Measurements from ENCODE around the gene TTLL10. TPM values are rescaled to one million over a fixed set of nuclear protein-coding genes. Genes with fewer than 3 reads are reported as not detected.

Gene TTLL10
- total and polyA plus RNA-seq, 2 of the 4 experiments (the other 2 are of a cell fraction) = not detected

Small RNA genes lying within 50 kb of the gene (microRNA-seq; reads per million reads assigned to microRNA genes)
- gene MIR200A (ENCODE audit: insufficient read depth in 1 of 2, insufficient read length in 1 of 2, unreplicated experiment in 1 of 2) = 7.3 to 12.4 reads per million in 2 experiments
- 13.4 to 37.3 reads per million in 2 experiments for gene MIR200B (ENCODE audit: insufficient read depth in 1 of 2, insufficient read length in 1 of 2, unreplicated experiment in 1 of 2)
- gene MIR429 (ENCODE audit: insufficient read depth in 1 of 2, insufficient read length in 1 of 2, unreplicated experiment in 1 of 2) = 2.1 to 11.3 reads per million in 2 experiments

Small RNA genes lying within 50 kb of the gene (small RNA-seq; reads per million reads assigned to genes)
- gene MIR200A = 0 to 21.7 (median 3.3) reads per million in 5 experiments
- gene MIR200B = 0 to 1.8 (median 0.15) reads per million in 5 experiments
- gene MIR429 = 0 to 0.57 (median 0) reads per million in 5 experiments

Other genes starting within 250 kb of the TTLL10 start
- gene SAMD11, start 250.0 kb upstream of the TTLL10 start, total RNA-seq (2012; rRNA removed) = 5.9 and 6.9 TPM in 2 replicates
- 22.9 and 31.9 TPM in 2 replicates for gene SAMD11, start 250.0 kb upstream of the TTLL10 start, polyA plus RNA-seq (2012; rRNA removed)
- gene NOC2L, start 214.6 kb upstream of the TTLL10 start, total RNA-seq (2012; rRNA removed) = 105 and 106 TPM in 2 replicates
- 74.2 and 75.7 TPM in 2 replicates for gene NOC2L, start 214.6 kb upstream of the TTLL10 start, polyA plus RNA-seq (2012; rRNA removed)
- gene KLHL17, start 213.3 kb upstream of the TTLL10 start, total RNA-seq (2012; rRNA removed) = 3.4 and 3.6 TPM in 2 replicates
- 41.0 and 50.7 TPM in 2 replicates for gene KLHL17, start 213.3 kb upstream of the TTLL10 start, polyA plus RNA-seq (2012; rRNA removed)
- 0.28 and 0.54 TPM in 2 replicates for gene PLEKHN1, start 207.4 kb upstream of the TTLL10 start, total RNA-seq (2012; rRNA removed)
- 2.1 and 2.3 TPM in 2 replicates for gene PLEKHN1, start 207.4 kb upstream of the TTLL10 start, polyA plus RNA-seq (2012; rRNA removed)
- gene PERM1, start 191.8 kb upstream of the TTLL10 start, total RNA-seq (2012; rRNA removed) = not detected in 2 replicates
- gene PERM1, start 191.8 kb upstream of the TTLL10 start, polyA plus RNA-seq (2012; rRNA removed) = not detected in 2 replicates
- gene HES4, start 173.8 kb upstream of the TTLL10 start, total RNA-seq (2012; rRNA removed) = 1.4 and 3.1 TPM in 2 replicates
- gene HES4, start 173.8 kb upstream of the TTLL10 start, polyA plus RNA-seq (2012; rRNA removed) = 11.7 and 18.9 TPM in 2 replicates
- gene ISG15, start 160.4 kb upstream of the TTLL10 start, total RNA-seq (2012; rRNA removed) = 92.2 and 105 TPM in 2 replicates
- 99.1 and 138 TPM in 2 replicates for gene ISG15, start 160.4 kb upstream of the TTLL10 start, polyA plus RNA-seq (2012; rRNA removed)
- 8.1 and 11.4 TPM in 2 replicates for gene AGRN, start 153.8 kb upstream of the TTLL10 start, total RNA-seq (2012; rRNA removed)
- 115 and 124 TPM in 2 replicates for gene AGRN, start 153.8 kb upstream of the TTLL10 start, polyA plus RNA-seq (2012; rRNA removed)
- not detected in 2 replicates for gene RNF223, start 99.6 kb upstream of the TTLL10 start, total RNA-seq (2012; rRNA removed)
- not detected in 2 replicates for gene RNF223, start 99.6 kb upstream of the TTLL10 start, polyA plus RNA-seq (2012; rRNA removed)
- 2.5 and 2.9 TPM in 2 replicates for gene C1orf159, start 57.8 kb upstream of the TTLL10 start, total RNA-seq (2012; rRNA removed)
- 12.6 and 15.5 TPM in 2 replicates for gene C1orf159, start 57.8 kb upstream of the TTLL10 start, polyA plus RNA-seq (2012; rRNA removed)
- gene TNFRSF18, start 32.7 kb downstream of the TTLL10 start, total RNA-seq (2012; rRNA removed) = 0.18 TPM in 1 of 2 replicates, not detected in the other
- 1.0 and 1.2 TPM in 2 replicates for gene TNFRSF18, start 32.7 kb downstream of the TTLL10 start, polyA plus RNA-seq (2012; rRNA removed)
- not detected in 2 replicates for gene TNFRSF4, start 40.3 kb downstream of the TTLL10 start, total RNA-seq (2012; rRNA removed)
- 0.15 and 0.44 TPM in 2 replicates for gene TNFRSF4, start 40.3 kb downstream of the TTLL10 start, polyA plus RNA-seq (2012; rRNA removed)
- gene SDF4, start 58.1 kb downstream of the TTLL10 start, total RNA-seq (2012; rRNA removed) = 57.0 and 69.4 TPM in 2 replicates
- gene SDF4, start 58.1 kb downstream of the TTLL10 start, polyA plus RNA-seq (2012; rRNA removed) = 250 and 252 TPM in 2 replicates
- gene B3GALT6, start 58.4 kb downstream of the TTLL10 start, total RNA-seq (2012; rRNA removed) = 12.2 and 18.3 TPM in 2 replicates
- gene B3GALT6, start 58.4 kb downstream of the TTLL10 start, polyA plus RNA-seq (2012; rRNA removed) = 23.0 and 29.2 TPM in 2 replicates
- 0.36 TPM in 1 of 2 replicates, not detected in the other for gene C1QTNF12, start 72.8 kb downstream of the TTLL10 start, total RNA-seq (2012; rRNA removed)
- 1.1 and 2.6 TPM in 2 replicates for gene C1QTNF12, start 72.8 kb downstream of the TTLL10 start, polyA plus RNA-seq (2012; rRNA removed)
- gene UBE2J2, start 100.0 kb downstream of the TTLL10 start, total RNA-seq (2012; rRNA removed) = 20.3 and 20.6 TPM in 2 replicates
- gene UBE2J2, start 100.0 kb downstream of the TTLL10 start, polyA plus RNA-seq (2012; rRNA removed) = 62.3 and 67.5 TPM in 2 replicates
- gene SCNN1D, start 106.6 kb downstream of the TTLL10 start, total RNA-seq (2012; rRNA removed) = 0.18 and 0.28 TPM in 2 replicates
- gene SCNN1D, start 106.6 kb downstream of the TTLL10 start, polyA plus RNA-seq (2012; rRNA removed) = 3.7 and 4.4 TPM in 2 replicates
- 13.3 and 15.3 TPM in 2 replicates for gene ACAP3, start 134.1 kb downstream of the TTLL10 start, total RNA-seq (2012; rRNA removed)
- 58.2 and 75.2 TPM in 2 replicates for gene ACAP3, start 134.1 kb downstream of the TTLL10 start, polyA plus RNA-seq (2012; rRNA removed)
- gene PUSL1, start 134.7 kb downstream of the TTLL10 start, total RNA-seq (2012; rRNA removed) = 10.9 and 13.3 TPM in 2 replicates
- gene PUSL1, start 134.7 kb downstream of the TTLL10 start, polyA plus RNA-seq (2012; rRNA removed) = 33.0 and 43.6 TPM in 2 replicates
- 52.5 and 56.1 TPM in 2 replicates for gene INTS11, start 150.8 kb downstream of the TTLL10 start, total RNA-seq (2012; rRNA removed)
- 123 and 134 TPM in 2 replicates for gene INTS11, start 150.8 kb downstream of the TTLL10 start, polyA plus RNA-seq (2012; rRNA removed)
- 2.7 and 3.1 TPM in 2 replicates for gene CPTP, start 150.9 kb downstream of the TTLL10 start, total RNA-seq (2012; rRNA removed)
- 12.1 and 15.4 TPM in 2 replicates for gene CPTP, start 150.9 kb downstream of the TTLL10 start, polyA plus RNA-seq (2012; rRNA removed)
- under 0.01 TPM in 1 of 2 replicates, not detected in the other for gene TAS1R3, start 157.4 kb downstream of the TTLL10 start, total RNA-seq (2012; rRNA removed)
- 0.05 and 0.06 TPM in 2 replicates for gene TAS1R3, start 157.4 kb downstream of the TTLL10 start, polyA plus RNA-seq (2012; rRNA removed)
- gene DVL1, start 175.5 kb downstream of the TTLL10 start, total RNA-seq (2012; rRNA removed) = 27.2 and 27.5 TPM in 2 replicates
- gene DVL1, start 175.5 kb downstream of the TTLL10 start, polyA plus RNA-seq (2012; rRNA removed) = 35.9 and 47.6 TPM in 2 replicates
- 92.5 and 97.8 TPM in 2 replicates for gene MXRA8, start 184.7 kb downstream of the TTLL10 start, total RNA-seq (2012; rRNA removed)
- gene MXRA8, start 184.7 kb downstream of the TTLL10 start, polyA plus RNA-seq (2012; rRNA removed) = 469 and 502 TPM in 2 replicates
- gene AURKAIP1, start 201.3 kb downstream of the TTLL10 start, total RNA-seq (2012; rRNA removed) = 45.7 and 63.0 TPM in 2 replicates
- gene AURKAIP1, start 201.3 kb downstream of the TTLL10 start, polyA plus RNA-seq (2012; rRNA removed) = 107 and 129 TPM in 2 replicates
- 53.9 and 61.1 TPM in 2 replicates for gene CCNL2, start 225.5 kb downstream of the TTLL10 start, total RNA-seq (2012; rRNA removed)
- gene CCNL2, start 225.5 kb downstream of the TTLL10 start, polyA plus RNA-seq (2012; rRNA removed) = 209 and 239 TPM in 2 replicates
- 141 and 149 TPM in 2 replicates for gene MRPL20, start 233.4 kb downstream of the TTLL10 start, total RNA-seq (2012; rRNA removed)
- 157 and 172 TPM in 2 replicates for gene MRPL20, start 233.4 kb downstream of the TTLL10 start, polyA plus RNA-seq (2012; rRNA removed)
- under 0.01 TPM in 1 of 2 replicates, not detected in the other for gene ANKRD65, start 247.4 kb downstream of the TTLL10 start, total RNA-seq (2012; rRNA removed)
- gene ANKRD65, start 247.4 kb downstream of the TTLL10 start, polyA plus RNA-seq (2012; rRNA removed) = 0.09 and 0.11 TPM in 2 replicates